Immature natural killer cell (primary cell): ENCODE data around the gene JOSD1. TPM values are rescaled to one million over a fixed set of nuclear protein-coding genes. Genes with fewer than 3 reads are reported as not detected.

Source experiments
- DNase-seq, 3 donors: peaks; one replicate each; pipeline ENCODE4 v3.0.0; 2022; ENCODE audit warnings: mixed read lengths in 1 of 3
- H3K27ac Mint-ChIP-seq, 6 donors: one replicate each; pipeline ENCODE4 v1.8.0; 2020; ENCODE audit warnings: mixed read lengths in 6 of 6, mild to moderate bottlenecking in 5 of 6, inconsistent platforms in 4 of 6, moderate library complexity in 3 of 6
- H3K27me3 Mint-ChIP-seq, 3 donors: one replicate each; pipeline ENCODE4 v1.8.0; 2020 to 2021; ENCODE audit warnings: low read depth in 3 of 3, mild to moderate bottlenecking in 3 of 3, mixed read lengths in 3 of 3, moderate library complexity in 3 of 3, inconsistent platforms in 1 of 3
- H3K36me3 Mint-ChIP-seq, 3 donors: one replicate each; pipeline ENCODE4 v1.8.0; 2020; ENCODE audit warnings: mixed read lengths in 3 of 3, inconsistent platforms in 2 of 3, mild to moderate bottlenecking in 2 of 3
- H3K4me1 Mint-ChIP-seq, 2 donors: one replicate each; pipeline ENCODE4 v1.8.0; 2020; ENCODE audit warnings: inconsistent platforms in 2 of 2, mild to moderate bottlenecking in 2 of 2, mixed read lengths in 2 of 2, moderate library complexity in 1 of 2
- H3K4me3 Mint-ChIP-seq, 5 donors: one replicate each; pipeline ENCODE4 v1.8.0; 2020; ENCODE audit warnings: mild to moderate bottlenecking in 5 of 5, mixed read lengths in 5 of 5, inconsistent platforms in 3 of 5, moderate library complexity in 3 of 5
- H3K9me3 Mint-ChIP-seq, 6 donors: one replicate each; pipeline ENCODE4 v1.8.0; 2020; ENCODE audit warnings: mild to moderate bottlenecking in 6 of 6, mixed read lengths in 6 of 6, inconsistent platforms in 4 of 6, moderate library complexity in 3 of 6
- polyA plus RNA-seq, 3 donors: library from polyadenylated mRNA; unstranded; fragments of 300-500 nt; fragmentation: Illumina TruSeq; gene quantifications; one replicate each; pipeline ENCODE4 v1.2.3, GENCODE V29; 2021

The JOSD1 gene
- polyA plus RNA-seq, 3 donors from 2014 or later: 10.6 to 17.9 (median 11.2) TPM

DNA sequence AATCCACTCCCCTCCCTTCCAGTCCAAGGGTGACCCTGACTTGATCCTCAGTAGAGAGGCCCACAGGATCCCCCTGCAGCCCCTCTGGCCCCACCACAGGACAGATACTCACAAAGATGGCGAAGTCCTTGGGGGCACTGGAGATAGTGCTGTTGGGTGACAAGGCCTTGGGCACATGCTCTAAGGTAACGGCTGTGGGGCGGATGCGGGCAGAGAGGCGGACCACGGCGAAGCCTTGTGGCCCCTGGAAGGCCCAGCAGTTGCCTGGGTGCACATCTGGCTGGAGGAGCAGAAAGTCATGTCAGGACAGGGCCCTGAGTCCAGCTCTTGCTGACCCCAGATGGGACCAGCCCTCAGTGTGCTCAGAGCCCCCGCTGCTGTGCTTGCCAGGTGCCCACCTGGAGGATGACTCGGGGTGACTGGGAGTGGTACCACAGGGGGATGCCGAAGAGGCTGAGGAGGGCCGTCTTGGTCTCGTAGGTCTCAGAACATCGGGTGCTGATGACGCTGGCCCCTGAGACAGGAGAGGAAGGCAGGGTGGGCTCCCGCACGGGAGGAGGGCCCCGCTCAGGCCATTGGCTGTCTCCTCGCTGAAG is 37.8 kb upstream of the JOSD1 start:
- DNase-seq: no peak
- Mint-ChIP-seq H3K4me3 (peak overlapping the region in 1 of 5 donors; percentile 20), H3K36me3 (peaks cover 15 to 74% (median 23%) of the 10 kb centered on the region in 3 donors), H3K27me3 (peaks cover 31 to 43% (median 34%) of the 10 kb centered on the region in 3 donors), H3K4me1 (peaks cover 30 to 50% of the 10 kb centered on the region in 2 donors), H3K9me3 (no peaks in the 10 kb centered on the region), H3K27ac (peak overlapping the region in 5 of 6 donors; percentile 69 to 89 (median 79))

DNA sequence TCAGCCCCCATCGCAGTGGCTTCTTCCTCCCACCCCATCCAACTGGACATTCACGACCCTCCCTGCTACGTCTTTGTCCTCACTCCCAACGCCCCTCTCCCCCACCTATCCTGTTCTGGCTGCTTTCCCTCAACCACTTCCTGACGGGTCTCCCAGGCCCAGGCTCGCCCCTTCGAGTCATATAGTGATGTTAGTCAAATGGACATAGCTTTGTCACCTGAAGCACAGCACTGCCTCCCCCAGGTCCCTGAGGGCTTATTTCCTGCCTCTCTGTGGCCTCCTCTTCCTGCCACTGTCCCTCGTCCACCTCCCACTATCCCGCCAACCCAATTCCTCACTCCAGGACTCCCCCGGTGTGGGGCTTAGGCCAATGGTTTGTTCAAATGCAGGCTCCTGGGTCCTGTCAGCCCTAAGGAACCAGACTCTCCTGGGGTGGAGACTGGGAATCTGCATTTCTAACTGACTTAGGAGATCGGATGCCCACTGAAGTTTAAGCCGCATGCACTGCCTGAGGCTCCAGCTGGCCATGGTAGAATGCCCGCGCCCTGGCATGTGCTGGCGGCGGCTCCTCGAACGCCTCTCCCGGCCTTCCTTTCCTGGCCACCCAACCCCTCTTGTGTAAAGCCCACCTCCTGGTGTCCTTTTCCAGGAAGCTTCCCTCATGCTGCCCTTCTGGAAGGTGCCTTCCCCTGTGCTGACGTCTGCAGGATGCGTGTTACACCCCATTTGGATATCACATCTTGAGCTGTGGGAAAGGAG is 36.7 kb upstream of the JOSD1 start:
- Mint-ChIP-seq H3K36me3 (peaks cover 12 to 63% (median 20%) of the 10 kb centered on the region in 3 donors), H3K27me3 (peaks cover 42 to 52% (median 42%) of the 10 kb centered on the region in 3 donors), H3K4me3 (no peak overlapping the region), H3K9me3 (no peaks in the 10 kb centered on the region), H3K4me1 (peaks cover 31 to 57% of the 10 kb centered on the region in 2 donors), H3K27ac (peak overlapping the region; percentile 31 to 89 (median 80))
- DNase-seq: no peak

DNA sequence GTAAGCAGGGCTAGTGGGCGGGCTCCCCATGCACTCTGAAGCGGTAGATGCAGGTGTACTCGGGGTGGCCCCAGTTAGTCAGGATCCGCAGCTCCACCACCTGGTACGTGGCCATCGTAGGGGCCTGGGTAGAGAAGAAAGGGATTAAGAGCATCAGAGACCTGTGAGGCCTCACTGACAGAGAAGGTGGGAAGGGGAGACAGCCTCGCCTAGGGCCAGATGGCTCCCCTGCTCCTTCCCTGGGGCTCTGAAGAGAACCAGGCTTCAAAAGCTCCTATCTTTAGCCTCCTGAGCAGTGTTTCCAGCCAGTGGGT is 35.5 kb upstream of the JOSD1 start:
- Mint-ChIP-seq H3K4me3 (no peak overlapping the region), H3K36me3 (peaks cover 6 to 52% (median 16%) of the 10 kb centered on the region in 3 donors), H3K27me3 (peaks cover 47 to 58% (median 53%) of the 10 kb centered on the region in 3 donors), H3K9me3 (no peaks in the 10 kb centered on the region), H3K4me1 (peaks cover 33 to 57% of the 10 kb centered on the region in 2 donors), H3K27ac (peak overlapping the region; percentile 22 to 82 (median 61))
- DNase-seq: no peak

DNA sequence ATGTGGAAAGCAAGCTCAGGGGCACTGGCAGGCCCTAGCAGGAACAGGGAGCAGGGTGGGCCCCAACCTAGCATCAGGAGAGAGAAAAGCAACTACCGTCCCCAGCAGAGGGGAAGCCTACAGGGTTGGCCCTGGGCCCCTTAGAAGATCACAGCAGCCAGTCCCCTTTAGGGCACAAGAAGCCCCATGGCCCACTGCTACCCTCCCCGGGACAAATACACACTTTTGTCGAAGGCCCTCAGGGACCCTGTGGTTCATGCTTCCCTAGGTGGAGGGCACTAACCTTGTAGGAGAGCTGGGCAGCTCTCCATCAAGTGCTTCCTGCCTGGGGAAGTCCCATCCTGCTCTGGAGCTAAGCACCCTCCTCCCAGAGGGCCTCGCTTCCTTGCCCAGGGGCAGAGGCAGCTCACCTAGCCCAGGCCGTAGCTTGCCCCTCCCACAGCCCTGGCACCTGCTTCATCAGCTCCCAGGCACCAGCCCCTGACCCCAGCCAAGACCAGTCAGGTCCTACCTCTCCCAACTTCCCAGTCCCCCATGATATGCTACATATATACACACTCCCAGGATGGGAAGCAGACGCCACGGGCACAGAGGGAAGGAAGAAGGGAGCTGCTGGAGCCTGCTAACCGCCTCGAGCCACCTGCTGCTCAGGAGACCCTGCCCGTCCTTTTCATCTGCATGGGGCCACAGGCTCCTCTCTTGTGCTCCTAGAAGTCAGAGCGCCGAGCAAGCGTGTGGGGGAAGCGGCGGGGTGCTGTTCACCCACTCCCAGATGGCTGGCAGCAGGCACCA is 34.9 kb upstream of the JOSD1 start:
- Mint-ChIP-seq H3K27ac (peak overlapping the region; percentile 22 to 89 (median 83)), H3K4me1 (peaks cover 32 to 62% of the 10 kb centered on the region in 2 donors), H3K36me3 (peaks cover 3 to 46% (median 16%) of the 10 kb centered on the region in 3 donors)

DNA sequence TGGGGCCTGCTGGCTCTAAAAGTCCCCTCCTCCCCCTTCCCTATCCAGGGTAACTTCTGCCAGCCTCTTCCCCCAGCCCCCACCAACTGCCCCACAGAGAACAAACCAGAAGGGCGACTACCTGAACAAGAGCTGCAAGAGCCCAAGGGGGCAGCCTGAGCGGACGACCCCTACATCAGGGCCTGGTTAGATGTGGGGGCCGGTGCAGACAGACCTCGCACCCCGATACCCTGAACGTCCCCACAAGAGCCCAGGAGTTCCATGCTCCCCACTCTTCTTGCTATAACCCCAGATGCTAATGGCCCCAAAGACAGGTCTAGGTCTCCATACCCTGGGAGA is 34.4 kb upstream of the JOSD1 start:
- H3K4me3 Mint-ChIP-seq: peak overlapping the region in 1 of 5 donors; percentile 24

More for the DNA sequence above, 34.9 kb upstream of the JOSD1 start:
- no peak for DNase-seq
- no peaks in the 10 kb centered on the region for H3K9me3 Mint-ChIP-seq
- H3K27me3 Mint-ChIP-seq: peaks cover 50 to 59% (median 59%) of the 10 kb centered on the region in 3 donors
- no peak overlapping the region for H3K4me3 Mint-ChIP-seq

GRCh38 chr22:38734421-38735100 is 33.8 kb upstream of the JOSD1 start:
- Mint-ChIP-seq H3K36me3 (peaks cover 3 to 49% (median 14%) of the 10 kb centered on the region in 3 donors), H3K27ac (peak overlapping the region; percentile 79 to 89 (median 83)), H3K4me3 (peak overlapping the region in 1 of 5 donors; percentile 21), H3K4me1 (peaks cover 30 to 58% of the 10 kb centered on the region in 2 donors), H3K9me3 (no peaks in the 10 kb centered on the region), H3K27me3 (peaks cover 53 to 67% (median 65%) of the 10 kb centered on the region in 3 donors)
- no peak for DNase-seq

More for the DNA sequence above, 34.4 kb upstream of the JOSD1 start:
- DNase-seq: no peak
- H3K27me3 Mint-ChIP-seq: peaks cover 53 to 63% (median 63%) of the 10 kb centered on the region in 3 donors
- peaks cover 32 to 62% of the 10 kb centered on the region in 2 donors for H3K4me1 Mint-ChIP-seq
- peaks cover 3 to 49% (median 17%) of the 10 kb centered on the region in 3 donors for H3K36me3 Mint-ChIP-seq
- no peaks in the 10 kb centered on the region for H3K9me3 Mint-ChIP-seq
- H3K27ac Mint-ChIP-seq: peak overlapping the region; percentile 45 to 89 (median 83)

GRCh38 chr22:38733724-38734381 is 33.1 kb upstream of the JOSD1 start:
- peak in 1 of 3 donors; percentile 25 for DNase-seq
- H3K4me1 Mint-ChIP-seq: peaks cover 30 to 58% of the 10 kb centered on the region in 2 donors
- no peaks in the 10 kb centered on the region for H3K9me3 Mint-ChIP-seq
- peaks cover 59 to 71% (median 69%) of the 10 kb centered on the region in 3 donors for H3K27me3 Mint-ChIP-seq
- peak overlapping the region; percentile 79 to 90 (median 86) for H3K27ac Mint-ChIP-seq
- peak overlapping the region in 1 of 5 donors; percentile 21 for H3K4me3 Mint-ChIP-seq
- peaks cover 3 to 52% (median 14%) of the 10 kb centered on the region in 3 donors for H3K36me3 Mint-ChIP-seq

DNA sequence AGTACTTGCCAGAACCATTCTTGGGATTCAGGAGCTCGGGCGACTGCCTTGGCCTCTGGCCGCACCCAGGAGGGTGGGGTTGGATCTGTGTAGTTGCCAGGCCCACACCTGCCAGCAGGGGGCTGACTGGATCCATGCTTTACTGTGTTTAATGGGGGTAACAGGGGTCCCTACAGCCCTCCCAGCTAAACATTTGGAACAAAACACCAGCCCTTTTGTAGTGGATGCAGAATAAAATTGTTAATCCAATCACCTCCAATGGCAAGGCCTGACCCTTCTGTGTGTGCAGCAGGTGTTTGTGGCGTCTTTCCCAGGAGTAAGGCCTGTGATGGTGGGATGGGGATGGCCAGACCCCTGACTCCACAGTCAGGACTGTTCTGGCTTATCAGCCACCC is 32.6 kb upstream of the JOSD1 start:
- peak; percentile 51 to 57 (median 52) for DNase-seq
- Mint-ChIP-seq H3K27me3 (peaks cover 63 to 74% (median 69%) of the 10 kb centered on the region in 3 donors), H3K36me3 (peaks cover 3 to 52% (median 14%) of the 10 kb centered on the region in 3 donors), H3K4me3 (peak overlapping the region in 2 of 5 donors; percentile 21 to 47), H3K27ac (peak overlapping the region; percentile 76 to 90 (median 86)), H3K4me1 (peaks cover 30 to 55% of the 10 kb centered on the region in 2 donors), H3K9me3 (no peaks in the 10 kb centered on the region)

DNA sequence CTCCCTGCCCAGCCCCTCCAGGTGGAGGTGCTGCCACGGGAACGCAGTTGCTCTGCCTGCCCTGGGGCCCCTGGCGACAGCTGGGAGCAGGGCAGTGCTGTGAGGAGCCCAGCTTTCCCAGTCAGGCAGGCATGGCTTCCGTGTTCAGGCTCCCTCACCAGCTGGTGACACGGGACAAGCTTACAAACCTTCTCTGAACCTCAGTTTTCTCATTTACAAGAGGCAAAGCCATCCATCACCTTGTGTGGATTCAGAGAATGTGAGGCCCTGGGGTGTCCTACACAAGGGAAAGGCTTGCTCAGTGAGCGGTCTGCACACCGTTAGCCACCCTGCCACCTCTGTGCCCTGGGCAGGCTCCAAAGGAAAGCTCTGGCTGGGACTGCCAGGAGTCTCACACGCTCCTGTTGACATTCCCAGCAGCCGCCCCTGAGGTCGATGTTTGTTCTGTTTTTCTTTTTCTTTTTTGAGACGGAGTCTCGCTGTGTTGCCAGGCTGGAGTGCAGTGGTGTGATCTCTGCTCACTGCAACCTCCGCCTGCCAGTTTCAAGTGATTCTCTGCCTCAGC is 31.6 kb upstream of the JOSD1 start:
- no peaks in the 10 kb centered on the region for H3K9me3 Mint-ChIP-seq
- H3K4me3 Mint-ChIP-seq: no peak overlapping the region
- H3K4me1 Mint-ChIP-seq: peaks cover 22 to 45% of the 10 kb centered on the region in 2 donors
- H3K36me3 Mint-ChIP-seq: peaks cover 3 to 48% (median 12%) of the 10 kb centered on the region in 3 donors
- H3K27ac Mint-ChIP-seq: peak overlapping the region; percentile 21 to 89 (median 56)
- H3K27me3 Mint-ChIP-seq: peaks cover 63 to 78% (median 75%) of the 10 kb centered on the region in 3 donors
- no peak for DNase-seq

GRCh38 chr22:38731703-38732161 is 31.0 kb upstream of the JOSD1 start:
- H3K36me3 Mint-ChIP-seq: peaks cover 6 to 47% (median 8%) of the 10 kb centered on the region in 3 donors
- H3K27ac Mint-ChIP-seq: peak overlapping the region in 5 of 6 donors; percentile 11 to 94 (median 77)
- no peaks in the 10 kb centered on the region for H3K9me3 Mint-ChIP-seq
- peaks cover 18 to 39% of the 10 kb centered on the region in 2 donors for H3K4me1 Mint-ChIP-seq
- H3K4me3 Mint-ChIP-seq: no peak overlapping the region
- H3K27me3 Mint-ChIP-seq: peaks cover 57 to 75% (median 75%) of the 10 kb centered on the region in 3 donors
- DNase-seq: no peak

- Mint-ChIP-seq H3K4me3 (no peak overlapping the region), H3K27me3 (peaks cover 51 to 78% (median 77%) of the 10 kb centered on the region in 3 donors), H3K36me3 (peaks cover 7 to 49% (median 11%) of the 10 kb centered on the region in 3 donors), H3K4me1 (peaks cover 15 to 28% of the 10 kb centered on the region in 2 donors), H3K27ac (peak overlapping the region; percentile 56 to 94 (median 74)), H3K9me3 (no peaks in the 10 kb centered on the region)
- DNase-seq: no peak
Measured at GRCh38 chr22:38730411-38730871, 29.7 kb upstream of the JOSD1 start.

DNA sequence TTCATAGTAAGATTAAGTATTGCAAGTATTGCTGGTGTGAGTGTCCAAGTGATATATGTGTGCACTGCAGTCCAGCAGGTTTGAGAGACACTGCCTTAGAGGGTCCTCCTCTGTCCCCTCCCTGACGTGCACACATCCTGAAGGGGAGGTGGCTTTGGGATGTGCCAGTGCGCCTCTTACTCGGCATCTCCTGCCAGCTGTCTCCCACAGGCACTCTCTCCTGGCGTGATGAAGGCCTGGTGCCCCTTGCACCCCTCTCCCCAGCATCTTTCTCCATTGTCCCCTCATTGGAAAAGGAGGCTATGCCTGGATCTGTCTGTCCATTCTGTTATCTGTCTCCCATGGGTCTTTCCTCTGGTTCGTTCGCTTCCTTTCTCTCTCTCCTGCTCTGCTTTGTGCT is 29.2 kb upstream of the JOSD1 start:
- H3K4me1 Mint-ChIP-seq: peaks cover 20 to 28% of the 10 kb centered on the region in 2 donors
- H3K27ac Mint-ChIP-seq: peak overlapping the region in 5 of 6 donors; percentile 56 to 94 (median 77)
- no peak overlapping the region for H3K4me3 Mint-ChIP-seq
- no peaks in the 10 kb centered on the region for H3K9me3 Mint-ChIP-seq
- DNase-seq: no peak
- H3K27me3 Mint-ChIP-seq: peaks cover 51 to 79% (median 78%) of the 10 kb centered on the region in 3 donors
- peaks cover 8 to 50% (median 16%) of the 10 kb centered on the region in 3 donors for H3K36me3 Mint-ChIP-seq
